ENCODE measurements around the gene AFDN. TPM values are rescaled to one million over a fixed set of nuclear protein-coding genes. Genes with fewer than 3 reads are reported as not detected.

Gene AFDN
- total and polyA plus RNA-seq, 2 of the 8 experiments (the other 6 are each of a cell fraction or from before 2014, with no cell fraction given) = 53.4 to 192 TPM

DNA sequence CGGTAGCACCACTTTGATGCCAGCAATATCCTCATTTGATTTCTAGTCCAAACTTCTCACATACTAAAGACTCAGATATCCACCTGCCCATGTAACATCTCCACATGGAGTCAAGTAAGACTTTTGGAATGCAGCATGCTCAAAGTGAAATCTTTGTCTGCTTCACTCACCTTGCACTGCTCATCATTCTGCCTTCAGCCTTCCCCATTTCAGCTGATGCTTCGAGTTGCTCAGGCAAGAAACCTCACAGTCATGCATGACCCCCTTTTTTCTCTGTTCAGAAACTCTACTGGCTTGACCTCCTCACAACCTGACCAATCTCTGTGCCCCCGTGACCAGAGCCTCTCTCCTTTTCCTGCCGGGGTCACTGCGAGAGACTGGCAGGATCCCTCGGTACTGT lies 129.8 kb downstream of the AFDN start:
- no peak overlapping the region for H2BK120ac ChIP-seq (replicated peaks; ENCODE audit: low read depth, low read length)
- no peaks in the 10 kb centered on the region for H3K27me3 ChIP-seq (replicated peaks in 1 of 4; ENCODE audit: control insufficient read depth in 3 of 4, extremely low read depth in 1 of 4, insufficient read depth in 3 of 4, low read length in 3 of 4)
- ChIA-PET POLR2A (ENCODE audit: partially characterized antibody) (no interaction called here), CTCF (ENCODE audit: partially characterized antibody) (no interaction called here)
- peaks cover 6 to 32% (median 13%) of the 10 kb centered on the region in 4 experiments; a peak in 7 of 8 replicates for H3K36me3 ChIP-seq (ENCODE audit: control insufficient read depth in 2 of 4, insufficient read depth in 4 of 4, low read length in 3 of 4)
- H3K4me1 ChIP-seq (replicated peaks in 1 of 4; ENCODE audit: control insufficient read depth in 3 of 4, insufficient read depth in 4 of 4, low read length in 3 of 4) = no peaks in the 10 kb centered on the region
- H3K4ac ChIP-seq (replicated peaks; ENCODE audit: insufficient read length, low read depth, low read length) = no peak overlapping the region
- H3K18ac ChIP-seq (ENCODE audit: extremely low read depth, low read length) = no peak overlapping the region
- H3K9me3 ChIP-seq (ENCODE audit: insufficient read depth in 2 of 2, low read depth in 1 of 2, low read length in 1 of 2) = no peaks in the 10 kb centered on the region
- peaks cover 3% of the 10 kb centered on the region; the same call in 1 of the 2 replicates for H3K79me1 ChIP-seq (ENCODE audit: low read depth, low read length)
- H3K23me2 ChIP-seq (ENCODE audit: low read depth, low read length) = no peaks in the 10 kb centered on the region
- no peak overlapping the region for H3K23ac ChIP-seq (ENCODE audit: insufficient read length)
- FAIRE-seq (no peak), DNase-seq (ENCODE audit: low read depth in 1 of 2, low spot score in 2 of 2) (no peak)
- no peak overlapping the region for H3K9ac ChIP-seq (replicated peaks in 1 of 4; ENCODE audit: extremely low read depth in 1 of 4, low read depth in 3 of 4, low read length in 3 of 4)
- WGBS, 2 experiments (ENCODE audit: extremely low coverage in 1 of 2, insufficient coverage in 1 of 2, insufficient read length in 1 of 2, insufficient replicate concordance in 2 of 2, low coverage in 1 of 2, low lambda C conversion rate in 2 of 2, missing lambda C conversion rate in 1 of 2) = 87% methylated on average over 6 of the region's 6 CpGs; no CpG with 5 or more reads in 1 of the 2 experiments
- H4K20me1 ChIP-seq (replicated peaks in 1 of 2; ENCODE audit: control insufficient read depth in 1 of 2, insufficient read depth in 2 of 2, low read length in 2 of 2) = peaks cover 4 to 7% of the 10 kb centered on the region in 2 experiments
- H2AFZ ChIP-seq (ENCODE audit: low read length) = no peak overlapping the region
- no peak overlapping the region for H2BK15ac ChIP-seq (ENCODE audit: low read length)
- no peak overlapping the region for H3K4me2 ChIP-seq (ENCODE audit: insufficient read depth in 1 of 2, low read depth in 2 of 2, low read length in 2 of 2)
- no peak overlapping the region for H3K56ac ChIP-seq (replicated peaks; ENCODE audit: insufficient read length, low read depth, low read length)
- no peak overlapping the region for H3K14ac ChIP-seq (ENCODE audit: insufficient read length)
- H4K8ac ChIP-seq (ENCODE audit: extremely low read depth, insufficient read depth, low read length) = no peak overlapping the region
- H2BK12ac ChIP-seq (ENCODE audit: low read depth, low read length) = no peak overlapping the region
- H4K5ac ChIP-seq (ENCODE audit: insufficient read length, low read depth, low read length) = no peak overlapping the region
- no peak overlapping the region for H4K91ac ChIP-seq (replicated peaks; ENCODE audit: insufficient read length, low read length)
- no peak overlapping the region for H2BK20ac ChIP-seq (ENCODE audit: low read length)
- H3K4me3 ChIP-seq (ENCODE audit: extremely low read depth in 1 of 4, insufficient read depth in 2 of 4, low read depth in 3 of 4, low read length in 4 of 4) = no peak overlapping the region
- H2BK5ac ChIP-seq (ENCODE audit: low read depth, low read length) = no peak overlapping the region
- H3K79me2 ChIP-seq (ENCODE audit: control insufficient read depth in 1 of 2, insufficient read depth in 2 of 2, low read length in 2 of 2) = peaks cover 5 to 23% of the 10 kb centered on the region in 2 experiments; a peak in 3 of 4 replicates
- H2AK5ac ChIP-seq (ENCODE audit: low read depth, low read length) = no peak overlapping the region
- H3K27ac ChIP-seq (ENCODE audit: low read depth, low read length) = no peak overlapping the region
- TF ChIP-seq GABPA (IDR thresholded peaks at IDR 0.05; ENCODE audit: borderline replicate concordance, insufficient read depth, low read length) = no peak
- TF ChIP-seq, protein P1, sequence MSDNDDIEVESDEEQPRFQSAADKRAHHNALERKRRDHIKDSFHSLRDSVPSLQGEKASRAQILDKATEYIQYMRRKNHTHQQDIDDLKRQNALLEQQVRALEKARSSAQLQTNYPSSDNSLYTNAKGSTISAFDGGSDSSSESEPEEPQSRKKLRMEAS (IDR thresholded peaks at IDR 0.05) = no peak
- no peak for TF ChIP-seq KDM5A (IDR thresholded peaks at IDR 0.05; ENCODE audit: low read length)
- TF ChIP-seq SP4 (IDR thresholded peaks at IDR 0.05; ENCODE audit: low read length) = no peak
- no peak for TF ChIP-seq TAF7 (optimal IDR thresholded peaks at IDR 0.05; ENCODE audit: borderline replicate concordance, low read depth, low read length)
- TF ChIP-seq CHD2 (IDR thresholded peaks at IDR 0.05; ENCODE audit: low read length) = no peak
- no peak for TF ChIP-seq TCF12 (IDR thresholded peaks at IDR 0.05; ENCODE audit: low read depth, low read length)

Measured in H1 (cell line).